Stomach (tissue), 4 donors: ENCODE data around the gene ITGA7.

ENCODE experiments used
- CTCF ChIP-seq, 7 experiments: fragments of 450-650 bp in 4 of 7; fragments of 200-600 bp in 3 of 7; sonication (generic) in 3 of 7; IDR thresholded peaks; one replicate each; pipeline ENCODE4 v1.5.1; 2016 to 2019; ENCODE audit warnings: antibody characterized with exemption in 7 of 7, control low read depth in 2 of 7, mild to moderate bottlenecking in 1 of 7
- POLR2AphosphoS5 ChIP-seq, 3 donors: sonication (generic); formaldehyde crosslinking; IDR thresholded peaks; one replicate each; pipeline ENCODE4 v1.6.1; 2016; ENCODE audit warnings: antibody characterized with exemption in 3 of 3

- no peak for TF ChIP-seq POLR2AphosphoS5 (IDR thresholded peaks at IDR 0.05)
- TF ChIP-seq CTCF (IDR thresholded peaks at IDR 0.05), result no peak
Measured at GRCh38 chr12:55726971-55727370, 19.3 kb upstream of the ITGA7 start.
